CD4-positive, alpha-beta memory T cell (primary cell): Measurements from ENCODE around the gene FHOD3. TPM values are rescaled to one million over a fixed set of nuclear protein-coding genes. Genes with fewer than 3 reads are reported as not detected.

ENCODE experiments used
- CTCF ChIA-PET: fragments of 350-600 bp; sonication (Branson Sonifier 250); formaldehyde crosslinking; loops from one replicate; lab custom pipeline; 2021; ENCODE audit warnings: inconsistent platforms; ENCODE audit not compliant: partially characterized antibody; lab: Charles Lee
- POLR2A ChIA-PET: fragments of 350-600 bp; sonication (Branson Sonifier 250); formaldehyde crosslinking; loops from one replicate; lab custom pipeline; 2021; ENCODE audit not compliant: partially characterized antibody; lab: Charles Lee
- DNase-seq, 5 donors: peaks; one replicate each; pipeline versions ENCODE4 v3.0.0 to v3.0.0-alpha.2; 2020 to 2022; ENCODE audit warnings: mixed read lengths in 1 of 5
- H3K27ac ChIP-seq: one replicate; pipeline ENCODE4 v1.7.0; 2013; ENCODE audit warnings: low read depth, low read length
- H3K27me3 ChIP-seq: 2 replicates; pipeline ENCODE4 v1.7.0; 2013; ENCODE audit warnings: mild to moderate bottlenecking, low read length, moderate library complexity; ENCODE audit not compliant: insufficient read depth
- H3K36me3 ChIP-seq: 2 replicates; pipeline ENCODE4 v1.7.0; 2013; ENCODE audit warnings: mild to moderate bottlenecking, low read length, moderate library complexity; ENCODE audit not compliant: insufficient read depth
- H3K4me1 ChIP-seq: 2 replicates; pipeline ENCODE4 v1.7.0; 2013; ENCODE audit warnings: mild to moderate bottlenecking, low read length, moderate library complexity; ENCODE audit not compliant: insufficient read depth
- H3K4me3 ChIP-seq, 2 donors: one replicate each; pipeline ENCODE4 v1.7.0; 2013; ENCODE audit warnings: low read length in 2 of 2, mild to moderate bottlenecking in 1 of 2
- H3K9me3 ChIP-seq, 2 donors: one replicate each; pipeline ENCODE4 v1.7.0; 2013; ENCODE audit warnings: low read length in 2 of 2, control low read depth in 1 of 2; ENCODE audit not compliant: control insufficient read depth in 1 of 2
- H3K27ac Mint-ChIP-seq, 7 donors: one replicate each; pipeline ENCODE4 v1.8.0; 2020 to 2021; ENCODE audit warnings: mixed read lengths in 7 of 7, mild to moderate bottlenecking in 6 of 7, inconsistent platforms in 3 of 7, moderate library complexity in 3 of 7
- H3K27me3 Mint-ChIP-seq, 2 donors: one replicate each; pipeline ENCODE4 v1.8.0; 2020 to 2021; ENCODE audit warnings: mixed read lengths in 2 of 2
- H3K36me3 Mint-ChIP-seq, 2 donors: one replicate each; pipeline ENCODE4 v1.8.0; 2020 to 2021; ENCODE audit warnings: mixed read lengths in 2 of 2, inconsistent platforms in 1 of 2, mild to moderate bottlenecking in 1 of 2
- H3K4me1 Mint-ChIP-seq, 4 donors: one replicate each; pipeline ENCODE4 v1.8.0; 2020 to 2021; ENCODE audit warnings: mixed read lengths in 4 of 4, mild to moderate bottlenecking in 1 of 4
- H3K4me3 Mint-ChIP-seq, 8 donors: one replicate each; pipeline ENCODE4 v1.8.0; 2020 to 2021; ENCODE audit warnings: mixed read lengths in 8 of 8, mild to moderate bottlenecking in 7 of 8, moderate library complexity in 6 of 8, inconsistent platforms in 3 of 8
- H3K9me3 Mint-ChIP-seq, 8 donors: one replicate each; pipeline ENCODE4 v1.8.0; 2020 to 2021; ENCODE audit warnings: mixed read lengths in 8 of 8, mild to moderate bottlenecking in 5 of 8, inconsistent platforms in 3 of 8, moderate library complexity in 1 of 8
- intact Hi-C: fragments of 100-400 bp; cut with micrococcal nuclease; formaldehyde crosslinking; loops from one replicate; pipeline ENCODE4 v1.15.1; 2023
- polyA plus RNA-seq, 2 donors: library from polyadenylated mRNA; unstranded; fragments of 300-500 nt; fragmentation: Illumina TruSeq; gene quantifications; one replicate each; pipeline ENCODE4 v1.2.3, GENCODE V29; 2021
- total RNA-seq, 2 experiments: library from RNA; stranded (reverse); gene quantifications; one replicate each; pipeline ENCODE4 v1.2.3, GENCODE V29; 2021

FHOD3 gene
- total and polyA plus RNA-seq, 4 experiments from 2014 or later: not detected

DNA sequence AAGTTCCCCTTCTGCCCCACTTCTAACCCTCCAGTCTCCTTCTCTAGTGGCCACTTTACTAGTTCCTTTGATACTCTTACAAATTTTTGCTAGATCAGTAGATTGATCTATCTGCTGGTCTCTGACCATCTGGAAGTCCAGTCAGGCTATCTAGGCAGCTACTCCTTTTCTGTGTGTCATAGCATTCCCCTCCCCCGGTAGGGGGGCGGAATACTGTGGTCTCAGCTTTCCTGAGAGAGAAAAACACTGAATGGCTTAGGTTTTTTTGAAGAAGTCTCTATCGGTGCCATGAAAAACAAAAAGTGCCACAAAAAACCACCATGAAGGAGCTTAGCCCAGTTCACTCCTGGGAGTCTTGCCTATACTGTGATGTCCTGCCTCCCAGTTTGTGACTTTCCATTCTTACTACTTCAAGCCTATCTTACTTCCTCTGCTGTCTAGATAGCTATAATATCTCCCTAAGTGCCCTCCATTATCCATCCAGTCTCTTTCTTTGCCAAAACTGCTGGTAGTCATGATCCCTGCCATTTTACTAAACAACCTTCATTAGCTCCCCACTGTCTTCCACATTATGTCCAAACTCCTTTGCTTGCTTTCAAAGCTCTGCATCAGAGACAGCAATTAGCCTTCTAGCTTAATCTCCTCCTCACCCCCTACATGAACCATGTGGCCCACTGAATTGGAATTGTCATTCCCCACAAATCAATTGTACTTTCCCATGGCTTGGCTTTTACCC lies 501.4 kb downstream of the FHOD3 start:
- H3K27ac Mint-ChIP-seq: peak overlapping the region in 3 of 7 donors; percentile 1 to 59 (median 16)
- Histone ChIP-seq H3K9me3 (no peaks in the 10 kb centered on the region), H3K27ac (no peak overlapping the region), H3K4me3 (no peak overlapping the region), H3K4me1 (no peaks in the 10 kb centered on the region), H3K27me3 (no peaks in the 10 kb centered on the region), H3K36me3 (peaks cover 37% of the 10 kb centered on the region)
- H3K9me3 Mint-ChIP-seq: peaks cover 0 to 1% (median 0%) of the 10 kb centered on the region in 8 donors
- CTCF ChIA-PET: interaction anchor here (1.7 to 2.0 kb wide), 2 partner anchors 10 to 11 kb away, joined by 6 to 10 read pairs; no protein-coding TSS in a partner anchor
- no peaks in the 10 kb centered on the region for H3K4me1 Mint-ChIP-seq
- H3K36me3 Mint-ChIP-seq: peaks cover 77 to 86% of the 10 kb centered on the region in 2 donors
- intact Hi-C loops: no loop called here
- no peak for DNase-seq
- no peak overlapping the region for H3K4me3 Mint-ChIP-seq
- POLR2A ChIA-PET: no interaction called here
- no peaks in the 10 kb centered on the region for H3K27me3 Mint-ChIP-seq

GRCh38 chr18:36805105-36805504 lies 507.6 kb downstream of the FHOD3 start:
- Histone ChIP-seq H3K9me3 (no peaks in the 10 kb centered on the region), H3K36me3 (peaks cover 37% of the 10 kb centered on the region), H3K27me3 (no peaks in the 10 kb centered on the region), H3K4me3 (no peak overlapping the region), H3K4me1 (no peaks in the 10 kb centered on the region), H3K27ac (no peak overlapping the region)
- intact Hi-C loops: loop anchor here (5.0 kb wide), 1 partner anchor 1048 kb away; no protein-coding TSS in a partner anchor
- CTCF ChIA-PET: no interaction called here
- H3K4me3 Mint-ChIP-seq: no peak overlapping the region
- peaks cover 0 to 1% (median 0%) of the 10 kb centered on the region in 8 donors for H3K9me3 Mint-ChIP-seq
- no peak for DNase-seq
- H3K27me3 Mint-ChIP-seq: no peaks in the 10 kb centered on the region
- H3K4me1 Mint-ChIP-seq: peaks cover 3 to 5% (median 4%) of the 10 kb centered on the region in 4 donors
- H3K36me3 Mint-ChIP-seq: peaks cover 66 to 67% of the 10 kb centered on the region in 2 donors
- no peak overlapping the region for H3K27ac Mint-ChIP-seq
- POLR2A ChIA-PET: no interaction called here

DNA sequence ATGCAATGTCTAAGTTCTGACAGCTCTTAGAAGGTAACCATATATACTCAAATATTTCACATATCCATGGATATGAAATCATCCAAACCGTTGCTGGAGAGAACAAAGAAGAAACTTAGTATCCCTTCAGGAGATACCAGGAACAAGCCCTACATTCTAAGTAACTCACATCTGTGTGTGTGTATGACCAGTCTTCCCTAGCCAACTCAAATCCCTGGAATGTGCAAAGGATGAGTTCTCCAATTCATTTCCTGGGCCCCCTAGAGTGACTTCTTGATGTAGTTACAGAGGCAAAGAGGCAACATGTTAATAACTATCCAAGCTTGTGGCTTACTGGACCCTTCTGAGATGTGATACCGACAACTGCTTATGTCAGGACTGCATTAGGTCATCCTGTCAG lies 511.2 kb downstream of the FHOD3 start:
- no peaks in the 10 kb centered on the region for H3K9me3 ChIP-seq
- no peak overlapping the region for H3K27ac Mint-ChIP-seq
- no peaks in the 10 kb centered on the region for H3K4me1 ChIP-seq
- DNase-seq: no peak
- H3K4me3 Mint-ChIP-seq: no peak overlapping the region
- peaks cover 28% of the 10 kb centered on the region for H3K36me3 ChIP-seq
- H3K4me1 Mint-ChIP-seq: peaks cover 3 to 11% (median 6%) of the 10 kb centered on the region in 4 donors
- intact Hi-C loops: loop anchor here (1.0 to 5.0 kb wide), 3 partner anchors 712 to 1051 kb away; no protein-coding TSS in a partner anchor
- H3K9me3 Mint-ChIP-seq: peaks cover 0 to 2% (median 0%) of the 10 kb centered on the region in 8 donors
- no peaks in the 10 kb centered on the region for H3K27me3 Mint-ChIP-seq
- peaks cover 42 to 61% of the 10 kb centered on the region in 2 donors for H3K36me3 Mint-ChIP-seq
- no peaks in the 10 kb centered on the region for H3K27me3 ChIP-seq
- ChIA-PET POLR2A (no interaction called here), CTCF (interaction anchor here (0.8 to 7.3 kb wide), 10 partner anchors 9 to 713 kb away, joined by 3 to 50 read pairs (median 3); partner anchors contain the start of gene KIAA1328)
- no peak overlapping the region for H3K27ac ChIP-seq
- H3K4me3 ChIP-seq: no peak overlapping the region

DNA sequence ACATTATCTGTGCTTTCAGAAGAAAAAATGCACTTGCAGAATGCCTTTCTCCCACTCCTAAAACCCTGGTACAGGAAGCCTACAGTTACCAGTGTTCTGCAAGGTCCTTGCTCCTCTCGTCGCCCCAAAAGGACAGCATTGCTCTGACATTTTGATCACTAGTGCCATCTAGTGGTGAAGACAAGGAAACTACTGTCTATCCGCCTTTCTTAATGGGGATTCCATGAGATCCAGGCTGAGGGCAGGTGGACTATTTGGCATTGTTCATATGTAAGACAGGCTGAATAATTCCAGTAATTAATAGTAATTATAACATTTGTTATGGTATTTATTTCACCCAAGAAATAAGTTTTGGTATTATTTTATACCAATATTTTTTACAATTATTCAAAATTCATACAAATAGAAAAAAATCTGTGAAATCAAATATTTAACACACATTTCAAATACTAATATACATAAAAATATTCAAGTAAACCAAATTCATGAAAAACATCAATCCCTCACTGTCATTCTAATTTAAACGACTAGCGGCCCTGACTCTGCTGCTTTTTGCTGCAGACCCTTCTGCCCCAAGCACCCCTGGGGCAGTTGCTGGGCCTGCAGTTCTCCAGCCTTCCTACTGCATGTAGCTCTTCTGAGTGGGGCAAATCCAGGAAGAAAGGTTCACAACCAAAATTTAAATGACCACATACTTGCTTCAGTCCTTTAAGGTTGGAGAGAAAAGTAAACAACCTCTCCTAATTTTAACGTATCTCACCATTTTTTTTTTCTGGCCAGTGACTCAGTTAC lies 512.3 kb downstream of the FHOD3 start:
- Mint-ChIP-seq H3K36me3 (peaks cover 37 to 61% of the 10 kb centered on the region in 2 donors), H3K27me3 (no peaks in the 10 kb centered on the region), H3K4me1 (peaks cover 3 to 14% (median 9%) of the 10 kb centered on the region in 4 donors), H3K4me3 (no peak overlapping the region), H3K9me3 (peaks cover 0 to 2% (median 0%) of the 10 kb centered on the region in 8 donors), H3K27ac (peak overlapping the region in 3 of 7 donors; percentile 1 to 87 (median 26))
- Histone ChIP-seq H3K27ac (no peak overlapping the region), H3K4me3 (no peak overlapping the region), H3K4me1 (no peaks in the 10 kb centered on the region), H3K9me3 (no peaks in the 10 kb centered on the region), H3K36me3 (peaks cover 23% of the 10 kb centered on the region), H3K27me3 (no peaks in the 10 kb centered on the region)
- ChIA-PET POLR2A (interaction anchor here (1.2 kb wide), 1 partner anchor 19 kb away, joined by 3 read pairs; the partner anchor contains the start of genes KIAA1328 and TPGS2), CTCF (interaction anchor here (0.8 to 7.3 kb wide), 10 partner anchors 8 to 122 kb away, joined by 3 to 50 read pairs (median 7); partner anchors contain the start of genes KIAA1328 and TPGS2)
- intact Hi-C loops: loop anchor here (1.0 to 5.0 kb wide), 3 partner anchors 713 to 1052 kb away; no protein-coding TSS in a partner anchor
- peak; percentile 38 to 64 (median 61) for DNase-seq

DNA sequence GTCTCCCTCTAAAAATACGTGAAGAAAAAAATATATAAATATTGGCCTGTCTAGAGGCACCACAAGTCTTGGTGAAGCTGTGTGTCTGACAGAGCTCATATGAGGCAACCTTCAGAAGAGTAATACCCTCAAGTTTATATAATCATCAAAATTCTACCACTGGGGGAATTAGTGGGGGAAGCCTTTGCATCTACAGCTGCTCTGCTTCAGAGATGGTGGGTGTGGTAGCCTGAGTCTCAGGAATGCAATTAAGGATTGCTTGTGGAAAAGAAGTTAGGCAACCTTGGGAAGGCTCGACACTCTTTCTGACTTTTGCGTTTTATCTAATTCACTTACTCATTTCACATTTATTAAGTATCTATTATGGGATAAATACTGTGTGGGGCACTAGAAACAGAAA lies 513.9 kb downstream of the FHOD3 start:
- H3K9me3 Mint-ChIP-seq: peaks cover 0 to 2% (median 0%) of the 10 kb centered on the region in 8 donors
- H3K4me1 Mint-ChIP-seq: peaks cover 5 to 15% (median 11%) of the 10 kb centered on the region in 4 donors
- POLR2A ChIA-PET: interaction anchor here (1.3 kb wide), 1 partner anchor 17 kb away, joined by 4 read pairs; the partner anchor contains the start of genes KIAA1328 and TPGS2
- H3K4me3 ChIP-seq: no peak overlapping the region
- peaks cover 15% of the 10 kb centered on the region for H3K36me3 ChIP-seq
- no peak overlapping the region for H3K27ac ChIP-seq
- DNase-seq: no peak
- H3K27ac Mint-ChIP-seq: no peak overlapping the region
- no peaks in the 10 kb centered on the region for H3K4me1 ChIP-seq
- H3K4me3 Mint-ChIP-seq: no peak overlapping the region
- CTCF ChIA-PET: interaction anchor here (1.2 to 7.3 kb wide), 5 partner anchors 8 to 652 kb away, joined by 4 to 50 read pairs (median 10); partner anchors contain the start of genes KIAA1328 and TPGS2
- no peaks in the 10 kb centered on the region for H3K9me3 ChIP-seq
- H3K27me3 ChIP-seq: no peaks in the 10 kb centered on the region
- intact Hi-C loops: no loop called here
- H3K36me3 Mint-ChIP-seq: peaks cover 24 to 61% of the 10 kb centered on the region in 2 donors
- no peaks in the 10 kb centered on the region for H3K27me3 Mint-ChIP-seq

DNA sequence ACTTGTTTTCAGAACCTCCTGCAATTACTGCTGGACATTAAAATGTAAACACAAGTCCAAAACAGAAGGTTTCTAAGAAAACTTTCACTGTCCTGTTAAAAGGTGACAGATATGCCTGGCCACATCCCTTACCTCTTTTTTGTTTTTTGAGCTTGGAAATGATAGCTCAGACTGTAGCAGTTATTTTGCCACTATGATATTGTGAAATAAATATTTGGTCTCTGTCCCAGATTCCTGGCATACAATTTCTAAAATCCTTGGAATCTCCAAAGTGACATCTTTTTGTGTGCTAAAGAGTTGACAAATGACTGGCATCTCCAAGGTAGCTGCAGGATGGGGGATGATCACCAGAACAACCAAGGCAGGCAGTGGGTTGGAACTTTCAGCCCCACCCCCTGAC lies 514.4 kb downstream of the FHOD3 start:
- CTCF ChIA-PET: interaction anchor here (4.6 to 7.3 kb wide), 2 partner anchors 17 to 125 kb away, joined by 22 to 50 read pairs; partner anchors contain the start of genes KIAA1328 and TPGS2
- peaks cover 21 to 62% of the 10 kb centered on the region in 2 donors for H3K36me3 Mint-ChIP-seq
- peaks cover 0 to 2% (median 0%) of the 10 kb centered on the region in 8 donors for H3K9me3 Mint-ChIP-seq
- POLR2A ChIA-PET: interaction anchor here (1.3 kb wide), 1 partner anchor 17 kb away, joined by 4 read pairs; the partner anchor contains the start of genes KIAA1328 and TPGS2
- no peak for DNase-seq
- H3K27me3 Mint-ChIP-seq: no peaks in the 10 kb centered on the region
- Histone ChIP-seq H3K4me1 (no peaks in the 10 kb centered on the region), H3K36me3 (peaks cover 14% of the 10 kb centered on the region), H3K27ac (no peak overlapping the region), H3K9me3 (no peaks in the 10 kb centered on the region), H3K4me3 (no peak overlapping the region), H3K27me3 (no peaks in the 10 kb centered on the region)
- H3K4me3 Mint-ChIP-seq: no peak overlapping the region
- H3K27ac Mint-ChIP-seq: no peak overlapping the region
- peaks cover 5 to 15% (median 12%) of the 10 kb centered on the region in 4 donors for H3K4me1 Mint-ChIP-seq
- intact Hi-C loops: loop anchor here (2.0 kb wide), 1 partner anchor 17 kb away; the partner anchor contains the start of genes KIAA1328 and TPGS2
